ENCODE results near the gene ATP1A4.

ATP1A4 gene

DNA sequence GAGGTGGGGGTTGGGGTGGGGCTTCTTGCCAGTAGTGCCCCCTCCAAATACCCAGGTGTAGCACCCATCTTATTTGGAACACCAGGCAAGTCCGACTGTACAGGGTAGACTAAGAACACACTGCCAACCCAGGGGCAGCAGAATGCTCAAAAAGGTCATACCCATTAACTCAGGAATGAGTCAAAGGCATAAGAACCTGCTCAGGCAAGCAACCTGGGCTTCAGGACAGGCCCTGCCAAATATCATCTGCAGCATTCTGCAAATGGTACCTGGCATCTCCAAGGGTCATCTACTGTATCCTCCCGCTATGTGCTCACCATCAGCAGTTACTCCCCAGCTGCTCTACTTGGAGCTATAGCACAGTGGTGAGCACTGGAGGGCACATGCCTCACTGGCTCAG lies 73.2 kb downstream of the ATP1A4 start:
- DNase-seq (ENCODE audit: low read depth in 4 of 4, low spot score in 1 of 4), result no peak

DNA sequence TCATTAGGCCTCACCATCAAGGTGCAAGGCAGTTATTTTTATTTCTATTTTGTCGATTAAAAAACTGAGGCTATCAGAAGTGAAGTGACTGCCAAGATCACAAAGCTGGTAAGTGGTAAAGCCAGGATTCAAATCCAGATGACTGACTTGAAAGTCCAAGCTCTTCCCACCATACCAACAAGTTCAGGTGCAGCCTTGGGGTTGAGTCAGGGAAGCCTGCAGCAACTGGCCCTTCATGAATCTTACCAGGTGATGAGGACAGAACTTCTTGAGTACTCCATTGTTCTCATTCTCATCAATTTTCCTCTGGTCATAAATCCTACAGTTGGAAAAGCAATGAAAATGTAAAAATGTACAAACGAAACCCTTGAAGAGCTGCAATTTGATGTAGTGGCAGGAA lies 73.9 kb downstream of the ATP1A4 start:
- DNase-seq (ENCODE audit: low read depth in 4 of 4, low spot score in 1 of 4), result no peak

DNA sequence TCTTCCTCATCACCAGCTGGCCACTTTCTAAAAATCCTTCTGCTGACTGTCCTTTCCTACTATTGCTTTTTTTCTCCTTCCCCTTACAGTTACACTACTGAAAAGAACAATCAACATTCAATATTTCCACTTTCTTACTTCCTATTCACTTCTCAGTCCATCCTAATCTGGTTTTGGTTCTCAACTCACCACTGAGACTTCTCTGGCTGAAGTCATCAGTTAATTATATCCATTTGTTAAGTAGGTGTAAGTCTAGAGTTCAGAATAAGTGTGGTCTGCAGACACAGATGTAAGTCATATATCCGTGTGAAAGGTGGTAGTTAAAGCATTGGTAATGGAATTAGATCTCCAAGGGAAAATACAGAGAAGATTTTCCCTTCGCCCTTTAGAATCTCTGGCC lies 75.2 kb downstream of the ATP1A4 start:
- no peak for DNase-seq (ENCODE audit: low read depth in 4 of 4, low spot score in 1 of 4)

DNA sequence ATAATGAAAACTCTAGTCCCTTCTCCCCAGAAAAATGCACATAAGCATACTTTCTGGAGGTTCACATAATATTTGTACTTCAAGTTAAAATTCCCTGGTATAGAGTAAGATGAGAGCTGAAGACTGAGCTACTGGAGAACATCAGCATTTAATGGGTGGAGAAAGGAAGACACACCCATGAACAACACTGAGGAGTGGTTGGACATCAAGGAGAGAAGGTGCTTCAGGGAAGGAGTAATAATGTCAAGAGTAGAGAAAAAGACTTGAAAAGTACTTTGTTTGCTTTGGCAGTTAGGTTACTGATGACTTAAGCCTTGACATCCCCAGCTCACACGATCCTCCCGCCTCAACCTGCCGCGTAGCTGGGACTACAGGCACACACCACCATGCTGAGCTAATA lies 75.6 kb downstream of the ATP1A4 start:
- no peak for DNase-seq (ENCODE audit: low read depth in 4 of 4, low spot score in 1 of 4)

DNA sequence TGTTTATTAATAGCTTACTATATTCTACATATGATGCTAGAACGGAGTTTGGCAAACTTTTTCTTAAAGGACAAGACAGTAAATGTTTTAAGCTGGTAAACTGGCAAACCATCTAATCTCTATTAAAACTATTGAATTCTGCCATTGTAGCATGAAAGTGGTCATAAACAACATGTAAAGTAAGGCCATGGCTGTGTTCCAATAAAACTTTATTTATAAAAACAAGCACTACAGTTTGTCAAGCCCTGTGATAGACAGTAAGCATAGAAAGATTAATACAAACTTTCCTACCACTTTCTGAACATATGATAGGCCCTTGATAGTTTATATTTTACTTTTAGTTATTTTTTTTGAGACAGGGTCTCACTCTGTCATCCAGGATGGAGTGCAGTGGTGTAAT lies 76.2 kb downstream of the ATP1A4 start:
- no peak for DNase-seq (ENCODE audit: low read depth in 4 of 4, low spot score in 1 of 4)

DNA sequence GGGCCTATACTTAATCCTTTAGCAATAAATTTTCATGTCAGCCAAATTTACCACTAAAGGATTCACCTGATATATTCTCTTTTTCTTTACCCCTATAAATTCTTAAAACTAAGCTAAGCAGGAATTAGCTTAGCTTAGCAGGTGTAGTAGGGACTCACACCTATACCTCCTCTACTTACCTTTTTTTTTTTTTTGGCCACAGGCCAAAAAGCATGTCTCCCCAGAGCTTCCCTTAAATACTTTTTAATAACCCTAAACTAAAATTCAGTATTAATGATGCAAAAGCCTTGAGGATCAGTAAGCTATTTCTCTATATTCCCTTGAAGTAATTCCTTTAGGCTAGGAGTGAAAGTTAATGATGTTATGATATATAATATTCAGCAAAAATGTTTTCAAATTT lies 77.0 kb downstream of the ATP1A4 start:
- no peak for DNase-seq (ENCODE audit: low read depth in 4 of 4, low spot score in 1 of 4)

DNA sequence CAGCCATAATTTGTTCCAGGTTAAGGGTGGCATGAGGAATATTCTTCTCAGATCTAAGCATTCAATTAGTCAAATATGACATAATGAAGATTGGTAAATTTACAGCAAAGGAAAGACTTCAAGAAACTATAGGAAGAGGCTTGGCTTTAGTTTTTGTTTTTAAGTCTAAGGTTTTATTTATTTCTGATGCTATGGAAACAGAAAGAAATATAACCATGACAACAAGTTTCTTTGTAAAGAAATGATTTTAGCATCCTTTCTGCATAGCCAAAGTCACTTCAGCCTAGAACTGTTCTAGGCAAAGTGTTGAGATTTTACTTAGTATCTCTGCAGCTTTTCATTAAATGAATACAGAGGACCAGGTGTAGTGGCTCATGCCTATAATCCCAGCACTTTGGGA lies 81.5 kb downstream of the ATP1A4 start:
- DNase-seq (ENCODE audit: low read depth in 4 of 4, low spot score in 1 of 4), result no peak

All from stimulated activated CD4-positive, alpha-beta T cell treated with anti-CD3 and anti-CD28 coated beads, Interleukin-1b, Interleukin-23, amount 100 ng/mL, for 24 hours (primary cell).